Skeletal muscle tissue (tissue), 4 donors: ENCODE measurements around the gene PHLDB1. TPM values are rescaled to one million over a fixed set of nuclear protein-coding genes. Genes with fewer than 3 reads are reported as not detected.
"Not testable (repeated sequence)": the region's sequence is repeated elsewhere in the genome, so short reads cannot be mapped to it uniquely, and the experiment has no call there.

Source experiments
- H3K27ac ChIP-seq: one replicate; pipeline ENCODE4 v1.7.0; 2013; ENCODE audit warnings: mild to moderate bottlenecking, low read depth, low read length, inconsistent platforms
- H3K27me3 ChIP-seq, 3 donors: one replicate each; pipeline ENCODE4 v1.7.0; 2013; ENCODE audit warnings: low read length in 3 of 3; ENCODE audit not compliant: control insufficient read depth in 3 of 3, insufficient read depth in 3 of 3
- H3K36me3 ChIP-seq, 3 donors: one replicate each; pipeline ENCODE4 v1.7.0; 2013; ENCODE audit warnings: low read length in 3 of 3; ENCODE audit not compliant: control insufficient read depth in 3 of 3, insufficient read depth in 3 of 3
- H3K4me1 ChIP-seq, 3 donors: one replicate each; pipeline ENCODE4 v1.7.0; 2013; ENCODE audit warnings: low read length in 3 of 3, mild to moderate bottlenecking in 3 of 3; ENCODE audit not compliant: control insufficient read depth in 3 of 3, insufficient read depth in 3 of 3
- H3K4me3 ChIP-seq, 3 donors: one replicate each; pipeline ENCODE4 v1.7.0; 2013; ENCODE audit warnings: low read length in 3 of 3
- H3K9ac ChIP-seq, 3 donors: one replicate each; pipeline ENCODE4 v1.7.0; 2013; ENCODE audit warnings: low read length in 3 of 3, mild to moderate bottlenecking in 3 of 3, moderate library complexity in 2 of 3, low read depth in 1 of 3
- H3K9me3 ChIP-seq, 3 donors: one replicate each; pipeline ENCODE4 v1.7.0; 2013; ENCODE audit warnings: low read length in 3 of 3; ENCODE audit not compliant: control insufficient read depth in 3 of 3
- total RNA-seq: library from RNA; depleted of rRNA; stranded (reverse); fragments of >200 nt; gene quantifications from one replicate; pipeline ENCODE4 v1.2.3, GENCODE V29; 2014
- donor health status: Osteomylitis.

Gene PHLDB1
- total RNA-seq, 1 donor from 2014 or later = 54.8 TPM

- H3K9me3 ChIP-seq, H3K27me3 ChIP-seq, H3K27ac ChIP-seq, H3K4me3 ChIP-seq, H3K9ac ChIP-seq: not testable (repeated sequence)
- peaks cover 8 to 12% (median 10%) of the 10 kb centered on the region in 3 donors for H3K36me3 ChIP-seq
- peaks cover 12 to 26% (median 23%) of the 10 kb centered on the region in 3 donors for H3K4me1 ChIP-seq
Measured at GRCh38 chr11:118577995-118578394, 29.4 kb upstream of the PHLDB1 start.

- no peaks in the 10 kb centered on the region for H3K9me3 ChIP-seq
- H3K27me3 ChIP-seq = no peaks in the 10 kb centered on the region
- peaks cover 31 to 39% (median 32%) of the 10 kb centered on the region in 3 donors for H3K36me3 ChIP-seq
- no peak overlapping the region for H3K9ac ChIP-seq
- peak overlapping the region; percentile 64 for H3K27ac ChIP-seq
- no peak overlapping the region for H3K4me3 ChIP-seq
- peaks cover 3 to 14% (median 4%) of the 10 kb centered on the region in 3 donors for H3K4me1 ChIP-seq
Measured at GRCh38 chr11:118581057-118581456, 26.4 kb upstream of the PHLDB1 start.

- no peaks in the 10 kb centered on the region for H3K27me3 ChIP-seq
- peaks cover 55 to 72% (median 65%) of the 10 kb centered on the region in 3 donors for H3K36me3 ChIP-seq
- H3K27ac ChIP-seq = no peak overlapping the region
- no peaks in the 10 kb centered on the region for H3K9me3 ChIP-seq
- H3K9ac ChIP-seq = no peak overlapping the region
- H3K4me1 ChIP-seq = peaks cover 0 to under 1% (median 0%) of the 10 kb centered on the region in 3 donors
- H3K4me3 ChIP-seq = no peak overlapping the region
Measured at GRCh38 chr11:118587952-118588351, 19.5 kb upstream of the PHLDB1 start.

- no peak overlapping the region for H3K9ac ChIP-seq
- no peaks in the 10 kb centered on the region for H3K27me3 ChIP-seq
- no peak overlapping the region for H3K4me3 ChIP-seq
- peak overlapping the region; percentile 46 for H3K27ac ChIP-seq
- H3K4me1 ChIP-seq = peaks cover 0 to 5% (median 0%) of the 10 kb centered on the region in 3 donors
- H3K9me3 ChIP-seq = no peaks in the 10 kb centered on the region
- H3K36me3 ChIP-seq = peaks cover 40 to 55% (median 52%) of the 10 kb centered on the region in 3 donors
Measured at GRCh38 chr11:118592616-118593367, 14.6 kb upstream of the PHLDB1 start.

- not testable (repeated sequence) for H3K4me3 ChIP-seq, H3K4me1 ChIP-seq, H3K9me3 ChIP-seq, H3K9ac ChIP-seq, H3K27ac ChIP-seq, H3K27me3 ChIP-seq
- peaks cover 34 to 57% (median 45%) of the 10 kb centered on the region in 3 donors for H3K36me3 ChIP-seq
Measured at GRCh38 chr11:118594984-118595383, 12.4 kb upstream of the PHLDB1 start.

DNA sequence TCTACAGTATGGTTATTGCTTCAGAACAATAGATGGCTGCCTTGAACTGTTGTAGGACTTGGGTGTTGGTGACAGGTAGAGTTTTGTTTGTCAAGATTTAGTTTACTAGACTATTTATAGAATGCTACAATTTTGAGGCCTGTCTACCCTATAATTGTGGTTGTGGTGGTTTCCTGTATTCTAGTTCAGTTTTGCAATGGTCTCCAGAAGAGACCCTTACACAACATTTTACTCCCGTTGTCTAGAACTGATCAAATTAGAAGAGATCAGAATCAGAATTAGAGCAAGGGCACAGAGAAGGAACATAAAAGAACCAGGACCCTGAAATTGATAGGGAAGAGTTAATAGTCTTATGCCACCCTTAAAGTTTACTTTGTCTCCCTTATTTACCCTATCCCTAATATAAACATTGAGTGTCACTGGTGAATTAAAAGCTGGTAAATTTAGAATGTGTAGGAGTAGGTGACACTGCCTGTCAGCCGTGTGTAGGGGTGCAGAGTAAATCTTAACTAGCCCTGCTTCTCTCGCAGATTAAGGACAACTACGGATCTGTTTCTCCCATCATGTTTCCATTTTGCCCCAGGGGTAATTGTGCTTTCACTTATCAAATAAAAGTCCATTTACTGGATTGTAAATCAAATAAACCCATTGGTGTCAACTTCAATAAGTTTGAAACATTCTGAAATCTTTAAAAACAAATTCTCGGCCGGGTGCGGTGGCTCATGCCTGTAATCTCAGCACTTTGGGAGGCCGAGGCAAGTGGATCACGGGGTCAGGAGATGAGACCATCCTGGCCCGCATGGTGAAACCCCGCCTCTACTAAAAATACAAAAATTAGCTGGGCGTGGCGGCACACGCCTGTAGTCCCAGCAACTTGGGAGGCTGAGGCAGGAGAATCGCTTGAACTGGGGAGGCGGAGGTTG, 10.9 kb upstream of the PHLDB1 start:
- Histone ChIP-seq H3K4me1 (peaks cover 0 to 5% (median 0%) of the 10 kb centered on the region in 3 donors), H3K27ac (no peak overlapping the region), H3K27me3 (no peaks in the 10 kb centered on the region), H3K9me3 (no peaks in the 10 kb centered on the region), H3K4me3 (no peak overlapping the region), H3K36me3 (peaks cover 32 to 56% (median 42%) of the 10 kb centered on the region in 3 donors), H3K9ac (no peak overlapping the region)

DNA sequence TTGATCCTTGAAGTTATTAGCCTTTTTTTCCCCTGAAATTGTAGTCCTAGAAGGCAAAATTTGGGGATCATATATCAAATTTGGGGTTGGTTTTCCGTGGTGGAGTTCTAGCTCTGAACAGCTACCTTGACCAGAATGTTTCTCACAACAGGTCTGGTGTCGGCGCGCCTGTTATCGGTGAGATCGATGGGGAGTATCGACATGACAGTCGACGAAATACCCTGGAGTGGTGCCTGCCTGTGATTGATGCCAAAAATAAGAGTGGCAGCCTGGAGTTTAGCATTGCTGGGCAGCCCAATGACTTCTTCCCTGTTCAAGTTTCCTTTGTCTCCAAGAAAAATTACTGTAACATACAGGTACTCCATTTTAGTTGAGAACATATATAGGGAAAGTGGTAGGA, 9.9 kb upstream of the PHLDB1 start:
- Histone ChIP-seq H3K4me1 (peaks cover 0 to 5% (median 0%) of the 10 kb centered on the region in 3 donors), H3K9me3 (no peaks in the 10 kb centered on the region), H3K9ac (no peak overlapping the region), H3K27me3 (no peaks in the 10 kb centered on the region), H3K27ac (no peak overlapping the region), H3K36me3 (peaks cover 35 to 61% (median 51%) of the 10 kb centered on the region in 3 donors), H3K4me3 (no peak overlapping the region)

DNA sequence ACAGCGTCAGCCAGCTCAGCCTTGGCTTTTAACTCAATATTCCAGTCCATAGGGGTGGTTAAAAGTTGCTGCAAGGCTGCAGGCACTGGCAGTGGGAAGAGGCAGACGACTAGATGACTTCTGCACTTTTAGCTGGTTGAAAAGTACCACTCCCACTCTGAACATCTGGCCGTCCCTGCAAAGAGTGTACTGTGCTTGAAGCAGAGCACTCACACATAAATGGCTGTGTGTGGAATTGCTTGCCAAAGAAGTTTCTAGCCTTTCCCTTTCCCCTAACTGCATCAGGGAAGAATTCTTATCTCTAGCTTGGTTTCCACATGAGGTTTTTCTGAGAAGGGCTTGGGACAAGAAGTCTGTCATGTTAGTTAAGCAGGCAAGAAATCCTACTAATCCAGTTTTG, 5.1 kb upstream of the PHLDB1 start:
- H3K4me1 ChIP-seq = peaks cover 9 to 26% (median 26%) of the 10 kb centered on the region in 3 donors
- peak overlapping the region; percentile 41 for H3K27ac ChIP-seq
- no peak overlapping the region for H3K9ac ChIP-seq
- no peak overlapping the region for H3K4me3 ChIP-seq
- no peaks in the 10 kb centered on the region for H3K27me3 ChIP-seq
- H3K9me3 ChIP-seq = no peaks in the 10 kb centered on the region
- H3K36me3 ChIP-seq = peaks cover 19 to 35% (median 27%) of the 10 kb centered on the region in 3 donors

- Histone ChIP-seq H3K27ac (peak overlapping the region; percentile 66), H3K4me1 (peaks cover 14 to 30% (median 28%) of the 10 kb centered on the region in 3 donors), H3K36me3 (peaks cover 15 to 27% (median 23%) of the 10 kb centered on the region in 3 donors)
- not testable (repeated sequence) for H3K4me3 ChIP-seq, H3K9ac ChIP-seq, H3K9me3 ChIP-seq, H3K27me3 ChIP-seq
Measured at GRCh38 chr11:118603709-118604108, 3.7 kb upstream of the PHLDB1 start.
